Common myeloid progenitor, CD34-positive (primary cell): Measurements from ENCODE around the gene LILRB3. TPM values are rescaled to one million over a fixed set of nuclear protein-coding genes. Genes with fewer than 3 reads are reported as not detected.
A peak's percentile ranks its signal among the peaks of the same experiment; 100 is the strongest.
"Not testable (repeated sequence)": the region's sequence is repeated elsewhere in the genome, so short reads cannot be mapped to it uniquely, and the experiment has no call there.

Experiments
- CTCF ChIA-PET: fragments of 350-600 bp; sonication (Branson Sonifier 250); formaldehyde crosslinking; loops from one replicate; lab custom pipeline; 2021; ENCODE audit warnings: antibody characterized with exemption; lab: Charles Lee
- POLR2A ChIA-PET: fragments of 350-600 bp; sonication (Branson Sonifier 250); formaldehyde crosslinking; loops from one replicate; lab custom pipeline; 2021; ENCODE audit warnings: antibody characterized with exemption; lab: Charles Lee
- DNase-seq, 3 donors: peaks; one replicate each; pipeline versions ENCODE4 v3.0.0 to v3.0.0-alpha.2; 2013
- H3K27ac ChIP-seq, 2 experiments: 1 replicate in 1 of 2; 2 replicates in 1 of 2; pipeline ENCODE4 v1.7.0; 2013; ENCODE audit warnings: inconsistent platforms in 2 of 2, low read length in 2 of 2, mild to moderate bottlenecking in 2 of 2, low read depth in 1 of 2, moderate library complexity in 1 of 2; ENCODE audit not compliant: severe bottlenecking in 2 of 2, insufficient read depth in 1 of 2, poor library complexity in 1 of 2
- H3K27me3 ChIP-seq, 5 experiments: replicated peaks in 2 of 5; 1 replicate in 3 of 5; 2 replicates in 2 of 5; pipeline versions ENCODE4 v1.6.1 to v1.7.0; 2013; ENCODE audit warnings: low read length in 4 of 5, mild to moderate bottlenecking in 2 of 5, moderate library complexity in 2 of 5, inconsistent platforms in 1 of 5; ENCODE audit not compliant: insufficient read depth in 5 of 5, control insufficient read depth in 4 of 5
- H3K36me3 ChIP-seq, 4 experiments: 1 replicate in 2 of 4; 2 replicates in 2 of 4; pipeline versions ENCODE4 v1.6.1 to v1.7.0; 2013; ENCODE audit warnings: low read length in 3 of 4, control low read depth in 1 of 4, mild to moderate bottlenecking in 1 of 4; ENCODE audit not compliant: control insufficient read depth in 4 of 4, insufficient read depth in 4 of 4
- H3K4me1 ChIP-seq, 4 experiments: 1 replicate in 3 of 4; 2 replicates in 1 of 4; pipeline versions ENCODE4 v1.6.1 to v1.7.1; 2013; ENCODE audit warnings: low read length in 3 of 4, mild to moderate bottlenecking in 3 of 4, control low read depth in 1 of 4, inconsistent platforms in 1 of 4, moderate library complexity in 1 of 4; ENCODE audit not compliant: control insufficient read depth in 4 of 4, insufficient read depth in 4 of 4; ENCODE audit errors: control extremely low read depth in 1 of 4
- H3K4me3 ChIP-seq, 7 experiments: 1 replicate in 4 of 7; 2 replicates in 3 of 7; pipeline versions ENCODE4 v1.5.1 to v1.7.0; 2013; ENCODE audit warnings: mild to moderate bottlenecking in 7 of 7, low read length in 6 of 7, moderate library complexity in 6 of 7, inconsistent platforms in 2 of 7, low read depth in 2 of 7, control low read depth in 1 of 7; ENCODE audit not compliant: insufficient read depth in 4 of 7, control insufficient read depth in 1 of 7; ENCODE audit errors: extremely low read depth in 1 of 7
- H3K9me3 ChIP-seq, 5 experiments: 1 replicate in 4 of 5; 2 replicates in 1 of 5; pipeline versions ENCODE4 v1.6.1 to v1.7.1; 2013; ENCODE audit warnings: low read length in 4 of 5, mild to moderate bottlenecking in 2 of 5, inconsistent platforms in 1 of 5, low read depth in 1 of 5, moderate library complexity in 1 of 5; ENCODE audit not compliant: control insufficient read depth in 4 of 5, insufficient read depth in 2 of 5; ENCODE audit errors: control extremely low read depth in 1 of 5
- WGBS: methylation state at CpG from one replicate; pipeline ENCODE4 v1.1.5; 2013; ENCODE audit not compliant: insufficient coverage; 5-methylcytosine and 5-hydroxymethylcytosine counted together
- polyA plus RNA-seq: library from polyadenylated mRNA; unstranded; fragments of 120-200 nt; gene quantifications from one replicate; pipeline ENCODE4 v1.2.1, GENCODE V29; 2013

LILRB3 gene
- polyA plus RNA-seq: 2.8 TPM

DNA sequence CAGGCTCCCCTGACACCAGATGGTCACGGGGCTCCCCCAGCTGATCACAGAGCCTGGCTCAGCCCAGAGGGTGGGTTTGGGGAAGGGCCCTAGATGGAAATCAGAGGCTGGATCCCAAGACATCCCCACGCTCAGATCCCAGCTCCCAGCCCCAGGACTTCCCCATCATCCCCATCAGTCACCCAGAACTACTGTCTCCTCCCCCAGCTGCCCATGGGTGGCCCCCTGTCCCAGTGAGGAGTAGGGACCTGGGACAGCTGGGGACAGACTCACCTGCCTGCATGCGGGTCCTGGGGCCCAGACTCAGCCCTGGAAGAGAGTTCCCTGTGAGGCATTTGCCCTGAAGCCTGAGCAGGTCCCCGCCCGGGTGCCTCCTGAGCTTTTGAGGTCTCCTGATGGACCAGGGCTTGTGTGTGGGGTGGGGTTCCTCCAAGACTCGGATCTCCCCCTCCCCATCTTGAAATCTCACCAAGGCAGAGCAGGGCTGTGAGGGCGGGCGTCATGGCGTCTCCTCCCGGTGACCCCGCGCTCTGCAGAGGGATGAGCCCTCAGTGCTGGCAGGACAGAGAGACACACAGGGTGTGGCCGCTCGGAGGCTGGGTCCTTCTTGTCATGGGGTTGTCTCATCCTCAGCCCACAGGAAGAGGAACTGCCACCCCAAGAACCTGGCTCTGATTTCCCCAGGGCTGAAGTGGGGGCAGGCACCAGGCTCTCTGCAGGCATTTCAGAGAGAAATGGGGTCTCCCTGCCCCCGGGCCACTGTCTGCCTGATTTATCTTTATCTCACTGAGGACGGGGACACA, at the start of gene LILRB3:
LILRB3 (minus strand) TSS at position 534 of the 803 bp plus-strand sequence; CDS start at position 503, 31 bp downstream.
- WGBS: 87% methylated on average over 7 of the region's 16 CpGs
- POLR2A ChIA-PET: interaction anchor here (1.5 kb wide), 1 partner anchor 12 kb away, joined by 3 read pairs; no protein-coding TSS in a partner anchor
- H3K4me1 ChIP-seq, H3K27me3 ChIP-seq, DNase-seq, H3K36me3 ChIP-seq, H3K27ac ChIP-seq, H3K9me3 ChIP-seq, H3K4me3 ChIP-seq: not testable (repeated sequence)
- CTCF ChIA-PET: interaction anchor here (0.6 to 1.4 kb wide), 3 partner anchors 10 to 411 kb away, joined by 3 to 5 read pairs (median 3); no protein-coding TSS in a partner anchor

DNA sequence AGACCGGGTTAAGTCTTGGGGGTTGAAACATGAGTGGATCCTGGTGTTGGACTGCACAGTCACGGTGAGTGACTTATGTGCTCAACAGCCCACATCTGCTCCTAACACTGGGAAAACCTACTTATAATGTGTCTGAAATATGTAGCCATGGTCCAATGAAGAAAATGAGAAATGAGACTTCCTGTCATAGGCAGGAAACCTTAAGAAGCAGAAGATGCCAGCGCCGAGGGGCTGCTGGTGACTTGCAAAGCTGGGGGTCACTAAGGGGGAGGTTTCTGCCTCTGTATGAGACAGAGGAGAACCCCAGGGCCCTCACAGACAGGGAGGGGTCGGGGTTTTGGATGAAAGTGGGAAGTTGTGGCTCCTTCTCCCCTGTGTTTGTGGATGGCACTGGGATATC, 49.4 kb upstream of the LILRB3 start:
- H3K4me3 ChIP-seq, CTCF ChIA-PET, H3K27me3 ChIP-seq, POLR2A ChIA-PET, H3K36me3 ChIP-seq, H3K9me3 ChIP-seq, H3K4me1 ChIP-seq, H3K27ac ChIP-seq: not testable (repeated sequence)
- WGBS: 39% methylated on average over 3 of the region's 5 CpGs
- peak in 1 of 3 donors; percentile 32 for DNase-seq

DNA sequence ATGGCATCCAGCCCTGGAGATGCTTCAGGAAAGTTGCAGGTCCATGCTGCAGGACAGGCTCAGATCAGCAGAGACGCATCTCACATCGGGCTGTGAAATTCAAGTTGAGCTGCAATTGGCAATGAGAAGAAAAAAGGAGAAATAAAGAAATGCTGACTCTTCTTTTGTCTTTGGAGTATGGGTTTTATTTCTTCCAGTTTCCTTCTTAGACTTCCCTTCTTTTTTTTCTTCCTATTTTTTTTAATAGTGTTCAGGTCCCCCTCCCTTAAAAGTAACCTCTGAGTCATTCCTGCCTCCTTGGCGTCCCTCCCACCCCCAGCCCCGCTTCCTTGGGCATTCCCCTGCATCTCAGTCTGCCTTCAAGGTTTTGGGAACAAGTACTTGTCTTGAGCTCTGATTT, 48.8 kb upstream of the LILRB3 start:
- H3K4me3 ChIP-seq, H3K4me1 ChIP-seq, H3K27me3 ChIP-seq, POLR2A ChIA-PET, DNase-seq, H3K9me3 ChIP-seq, H3K36me3 ChIP-seq, H3K27ac ChIP-seq, CTCF ChIA-PET: not testable (repeated sequence)
- WGBS: no CpG with 5 or more reads among the region's 4 CpGs

DNA sequence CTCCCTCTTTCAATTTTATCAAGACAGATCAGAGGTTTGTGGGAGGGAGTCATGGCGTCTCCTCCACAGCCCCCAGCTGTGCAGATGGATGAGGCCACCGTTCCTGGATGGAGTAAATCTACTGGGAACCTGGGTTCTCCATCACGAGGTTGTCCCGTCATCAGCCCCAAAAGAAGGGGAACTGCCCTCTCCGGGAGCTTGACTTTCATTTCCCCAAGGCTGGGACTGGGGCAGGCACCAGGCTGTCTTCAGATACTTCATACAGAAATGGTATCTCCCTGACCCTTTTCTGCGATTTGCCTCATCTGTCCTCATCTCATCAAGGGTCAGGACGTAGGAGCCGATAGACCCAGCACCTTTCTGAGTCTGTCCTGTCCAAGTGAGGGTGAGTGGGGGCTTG, 48.3 kb upstream of the LILRB3 start:
- Histone ChIP-seq H3K27me3 (no peaks in the 10 kb centered on the region), H3K9me3 (no peaks in the 10 kb centered on the region), H3K4me3 (no peak overlapping the region), H3K27ac (no peak overlapping the region), H3K36me3 (peaks cover 0 to 5% (median 1%) of the 10 kb centered on the region in 4 experiments), H3K4me1 (peaks cover 0 to 8% (median 5%) of the 10 kb centered on the region in 4 experiments)
- POLR2A ChIA-PET: interaction anchor here (0.5 kb wide), 1 partner anchor 423 kb away, joined by 3 read pairs; no protein-coding TSS in a partner anchor
- CTCF ChIA-PET: interaction anchor here (0.8 kb wide), 1 partner anchor 72 kb away, joined by 3 read pairs; no protein-coding TSS in a partner anchor
- WGBS: 83% methylated on average over 5 of the region's 8 CpGs
- no peak for DNase-seq

DNA sequence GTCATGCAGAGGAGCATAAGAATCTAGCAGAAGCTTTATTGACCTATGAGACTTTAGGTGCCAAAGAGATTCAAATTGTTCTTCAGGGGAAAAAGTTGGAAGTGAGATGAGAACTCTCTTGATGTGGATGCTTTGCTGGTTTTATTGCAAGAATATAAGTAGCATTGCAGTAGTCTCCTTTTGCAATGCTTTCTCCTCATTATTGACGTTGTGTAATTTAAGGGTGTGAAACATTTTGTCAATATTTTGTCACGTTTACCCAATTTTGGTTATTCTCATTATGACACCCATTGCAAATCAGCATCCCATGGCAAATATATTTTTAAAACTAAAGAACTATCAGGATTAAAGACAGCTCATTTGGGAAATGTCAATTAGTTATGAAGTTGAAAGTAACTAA, 46.1 kb upstream of the LILRB3 start:
- no peak overlapping the region for H3K27ac ChIP-seq
- peaks cover 0 to 10% (median 5%) of the 10 kb centered on the region in 4 experiments for H3K4me1 ChIP-seq
- H3K9me3 ChIP-seq: no peaks in the 10 kb centered on the region
- DNase-seq: no peak
- ChIA-PET CTCF (interaction anchor here (1.0 to 1.5 kb wide), 3 partner anchors 12 to 95 kb away, joined by 3 to 6 read pairs (median 3); partner anchors contain the start of gene LILRB2), POLR2A (no interaction called here)
- H3K4me3 ChIP-seq: no peak overlapping the region
- H3K27me3 ChIP-seq: no peaks in the 10 kb centered on the region
- WGBS: no CpG with 5 or more reads among the region's 2 CpGs
- H3K36me3 ChIP-seq: no peaks in the 10 kb centered on the region

DNA sequence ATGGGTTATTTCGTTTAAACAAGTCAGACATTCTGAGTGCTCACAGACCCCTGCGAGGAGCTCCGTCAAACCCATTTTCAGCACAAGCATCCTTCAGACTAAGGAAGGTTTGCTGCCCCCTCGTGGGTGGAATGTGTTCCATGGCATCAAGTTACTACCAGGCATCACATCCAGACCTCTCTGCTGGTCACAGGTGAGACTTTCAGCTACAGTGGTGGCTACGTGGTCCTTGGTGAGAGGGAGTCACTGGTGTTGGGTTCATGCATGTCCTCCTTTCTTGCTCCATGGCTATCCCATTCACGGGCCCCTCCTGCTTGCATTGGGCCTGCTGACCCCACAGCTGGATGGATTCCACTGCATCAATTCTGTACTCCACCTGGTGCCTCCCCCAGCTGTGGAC, 43.3 kb upstream of the LILRB3 start:
- CTCF ChIA-PET: interaction anchor here (0.7 to 3.4 kb wide), 35 partner anchors 10 to 150 kb away, joined by 3 to 17 read pairs (median 5); partner anchors contain the start of genes LILRB3, TMC4 and TTYH1
- H3K4me3 ChIP-seq: no peak overlapping the region

DNA sequence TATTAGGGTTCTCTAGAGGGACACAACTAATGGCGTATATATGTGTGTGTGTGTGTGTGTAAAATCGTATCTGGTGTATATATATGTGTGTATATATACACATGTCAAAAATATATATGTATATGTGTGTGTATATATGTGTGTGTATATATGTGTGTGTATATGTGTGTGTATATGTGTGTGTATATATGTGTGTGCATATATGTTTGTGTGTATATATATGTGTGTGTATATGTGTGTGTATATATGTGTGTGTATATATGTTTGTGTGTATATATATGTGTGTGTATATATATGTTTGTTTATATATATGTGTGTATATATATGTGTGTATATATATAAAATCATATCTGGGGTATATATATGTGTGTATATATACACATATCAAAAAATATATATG, 39.7 kb upstream of the LILRB3 start:
- Histone ChIP-seq H3K9me3 (no peaks in the 10 kb centered on the region), H3K27me3 (peaks cover 0 to 2% (median 0%) of the 10 kb centered on the region in 5 experiments), H3K36me3 (no peaks in the 10 kb centered on the region), H3K27ac (no peak overlapping the region), H3K4me1 (peaks cover 0 to 2% (median 0%) of the 10 kb centered on the region in 4 experiments), H3K4me3 (no peak overlapping the region)
- DNase-seq: no peak
- ChIA-PET CTCF (interaction anchor here (1.3 kb wide), 1 partner anchor 37 kb away, joined by 3 read pairs; no protein-coding TSS in a partner anchor), POLR2A (no interaction called here)
- WGBS: no CpG with 5 or more reads among the region's 2 CpGs

More for the DNA sequence above, 43.3 kb upstream of the LILRB3 start:
- Histone ChIP-seq H3K4me1 (peaks cover 0 to 2% (median under 1%) of the 10 kb centered on the region in 4 experiments), H3K27ac (no peak overlapping the region), H3K27me3 (no peaks in the 10 kb centered on the region), H3K9me3 (no peaks in the 10 kb centered on the region), H3K36me3 (no peaks in the 10 kb centered on the region)
- peak; percentile 80 to 91 (median 86) for DNase-seq
- POLR2A ChIA-PET: interaction anchor here (0.5 to 0.6 kb wide), 2 partner anchors 20 to 77 kb away, joined by 3 read pairs; no protein-coding TSS in a partner anchor
- WGBS: 11% methylated on average over 6 of the region's 6 CpGs
